ENCODE measurements around the gene TLR8. TPM values are rescaled to one million over a fixed set of nuclear protein-coding genes. Genes with fewer than 3 reads are reported as not detected.

TLR8 gene
- total RNA-seq, 4 donors from 2014 or later = 0.63 to 1.8 (median 1.4) TPM

GRCh38 chrX:12949927-12950656 is 43.7 kb downstream of the TLR8 start:
- TF ChIP-seq POLR2A (IDR thresholded peaks at IDR 0.05) (peak in 1 of 2 donors; percentile 42), CTCF (IDR thresholded peaks at IDR 0.05) (no peak), EP300 (IDR thresholded peaks at IDR 0.05) (peak; percentile 46 to 84)
- DNase-seq (ENCODE audit: low spot score in 2 of 2) = peak; percentile 66 to 82
- 30 to 54% methylated on average over 6 to 11 of the region's 11 CpGs for WGBS, 2 donors
- Histone ChIP-seq H3K4me1 (peaks cover 0 to 25% (median 16%) of the 10 kb centered on the region in 4 donors), H3K9me3 (no peaks in the 10 kb centered on the region), H3K27me3 (no peaks in the 10 kb centered on the region), H3K4me3 (peak overlapping the region in 1 of 4 donors; percentile 23), H3K36me3 (no peaks in the 10 kb centered on the region), H3K27ac (peak overlapping the region; percentile 33 to 85 (median 80))

GRCh38 chrX:12950851-12951594 is 44.6 kb downstream of the TLR8 start:
- Histone ChIP-seq H3K4me1 (peaks cover 0 to 28% (median 16%) of the 10 kb centered on the region in 4 donors), H3K27me3 (no peaks in the 10 kb centered on the region), H3K4me3 (no peak overlapping the region), H3K36me3 (no peaks in the 10 kb centered on the region), H3K9me3 (no peaks in the 10 kb centered on the region), H3K27ac (peak overlapping the region; percentile 33 to 85 (median 80))
- no peak for TF ChIP-seq POLR2A (IDR thresholded peaks at IDR 0.05)
- peak in 3 of 5 experiments; percentile 12 to 37 (median 21) for TF ChIP-seq CTCF (IDR thresholded peaks at IDR 0.05)
- DNase-seq (ENCODE audit: low spot score in 2 of 2) = no peak
- WGBS, 2 donors = 65 to 74% methylated on average over 9 of the region's 9 CpGs

GRCh38 chrX:12951595-12951975 is 45.2 kb downstream of the TLR8 start:
- TF ChIP-seq CTCF (IDR thresholded peaks at IDR 0.05) = no peak
- no peak for TF ChIP-seq EP300 (IDR thresholded peaks at IDR 0.05)
- no peak for DNase-seq (ENCODE audit: low spot score in 2 of 2)
- peak overlapping the region in 2 of 4 donors; percentile 75 to 84 for H3K27ac ChIP-seq
- H3K4me3 ChIP-seq = no peak overlapping the region
- whole genome bisulfite sequencing, 2 donors = 87 to 92% methylated on average over 5 of the region's 5 CpGs
- H3K4me1 ChIP-seq = peaks cover 0 to 33% (median 16%) of the 10 kb centered on the region in 4 donors
- no peaks in the 10 kb centered on the region for H3K27me3 ChIP-seq
- no peaks in the 10 kb centered on the region for H3K36me3 ChIP-seq
- H3K9me3 ChIP-seq = no peaks in the 10 kb centered on the region

- no peaks in the 10 kb centered on the region for H3K27me3 ChIP-seq
- no peaks in the 10 kb centered on the region for H3K9me3 ChIP-seq
- no peak overlapping the region for H3K4me3 ChIP-seq
- H3K36me3 ChIP-seq = no peaks in the 10 kb centered on the region
- 89 to 90% methylated on average over 8 of the region's 8 CpGs for WGBS, 2 donors
- peak overlapping the region in 1 of 4 donors; percentile 45 for H3K27ac ChIP-seq
- no peak for DNase-seq (ENCODE audit: low spot score in 2 of 2)
- peaks cover 0 to 23% (median 8%) of the 10 kb centered on the region in 4 donors for H3K4me1 ChIP-seq
- TF ChIP-seq POLR2A (IDR thresholded peaks at IDR 0.05) = no peak
- no peak for TF ChIP-seq EP300 (IDR thresholded peaks at IDR 0.05)
- no peak for TF ChIP-seq CTCF (IDR thresholded peaks at IDR 0.05)
These were observed 47.0 kb downstream of the TLR8 start for GRCh38 chrX:12953420-12953819.

- H3K9me3 ChIP-seq = no peaks in the 10 kb centered on the region
- H3K27me3 ChIP-seq = no peaks in the 10 kb centered on the region
- TF ChIP-seq POLR2A (IDR thresholded peaks at IDR 0.05) (no peak), CTCF (IDR thresholded peaks at IDR 0.05) (no peak), EP300 (IDR thresholded peaks at IDR 0.05) (no peak)
- H3K4me3 ChIP-seq = no peak overlapping the region
- peak overlapping the region in 2 of 4 donors; percentile 58 to 68 for H3K27ac ChIP-seq
- no peaks in the 10 kb centered on the region for H3K36me3 ChIP-seq
- no peak for DNase-seq (ENCODE audit: low spot score in 2 of 2)
- WGBS, 2 donors = 87 to 91% methylated on average over 5 to 9 of the region's 9 CpGs
- H3K4me1 ChIP-seq = peaks cover 0 to 17% (median 6%) of the 10 kb centered on the region in 4 donors
These were observed 48.0 kb downstream of the TLR8 start for GRCh38 chrX:12954376-12954775.

Measured in tibial nerve (tissue), 4 donors.